ENCODE results near the gene PHETA1.

- TF ChIP-seq POLR2A (IDR thresholded peaks at IDR 0.05; ENCODE audit: low read length) (no peak), GATA1 (IDR thresholded peaks at IDR 0.05; ENCODE audit: low read depth, low read length) (no peak)
Measured at GRCh38 chr12:111401167-111401605, 32.3 kb upstream of the PHETA1 start.
